Fibroblast of the aortic adventitia (primary cell): ENCODE measurements around the gene PLBD2. TPM values are rescaled to one million over a fixed set of nuclear protein-coding genes. Genes with fewer than 3 reads are reported as not detected.

Experiments
- DNase-seq: peaks from one replicate; pipeline ENCODE4 v3.0.0-alpha.2; 2010; ENCODE audit warnings: low read depth
- H3K4me3 ChIP-seq: 2 replicates; pipeline ENCODE4 v1.5.1; 2011; ENCODE audit warnings: low read depth, mild to moderate bottlenecking, control low read depth, low read length, moderate library complexity
- total RNA-seq: library from RNA; depleted of rRNA; stranded (reverse); fragments of >200 nt; gene quantifications from 2 replicates; pipeline ENCODE4 v1.2.3, GENCODE V29; 2012; ENCODE audit warnings: low replicate concordance
- TF ChIP-seq, protein P1 (sequence below): IDR thresholded peaks from 2 replicates; pipeline ENCODE4 v1.5.1; 2011; ENCODE audit warnings: mild to moderate bottlenecking, low read length, control low read depth, inconsistent platforms; ENCODE audit not compliant: insufficient read depth

Gene PLBD2
- total RNA-seq, 1 donor = 35.1 TPM

DNA sequence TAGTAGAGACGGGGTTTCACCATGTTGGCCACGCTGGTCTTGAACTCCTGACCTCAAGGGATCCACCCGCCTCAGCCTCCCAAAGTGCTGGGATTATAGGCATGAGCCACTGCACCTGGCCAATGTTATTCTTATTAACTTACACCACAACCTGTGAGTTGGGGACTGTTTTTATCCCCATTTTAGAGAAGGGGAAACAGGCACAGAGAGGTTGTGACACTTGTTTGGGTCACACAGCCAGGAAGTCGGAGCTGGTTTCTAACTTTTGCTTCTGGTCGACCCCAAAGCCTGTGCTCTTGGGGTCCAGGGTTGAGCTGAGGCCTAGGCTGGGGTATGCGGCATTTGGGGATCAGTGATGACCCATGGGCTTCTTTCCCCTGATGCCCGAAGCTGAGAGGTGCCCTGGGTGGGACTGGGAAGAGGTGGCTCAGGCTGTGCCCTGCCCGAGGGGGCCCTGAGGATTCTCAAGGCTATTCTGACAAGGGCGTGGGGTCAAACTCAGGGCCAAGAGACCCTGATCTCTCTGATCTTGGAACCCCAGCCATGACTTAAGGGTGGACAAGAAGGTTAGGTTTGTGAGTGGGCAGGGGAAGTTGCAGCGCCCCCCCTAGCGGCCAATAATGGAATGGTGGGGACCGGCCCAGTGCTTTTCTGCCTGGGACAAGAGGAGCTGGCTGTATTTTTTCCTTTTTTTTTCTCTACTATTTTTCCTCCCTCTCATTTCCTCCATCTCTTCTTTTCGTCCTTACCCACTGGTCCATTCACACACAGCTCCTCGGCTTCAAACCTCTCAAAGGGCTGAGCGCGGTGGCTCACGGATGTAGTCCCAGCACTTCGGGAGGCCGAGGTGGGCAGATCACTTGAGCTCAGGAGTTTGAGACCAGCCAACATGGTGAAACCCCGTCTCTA is 66.8 kb downstream of the PLBD2 start:
- no peak overlapping the region for H3K4me3 ChIP-seq
- peak; percentile 61 for DNase-seq
- TF ChIP-seq, protein P1, sequence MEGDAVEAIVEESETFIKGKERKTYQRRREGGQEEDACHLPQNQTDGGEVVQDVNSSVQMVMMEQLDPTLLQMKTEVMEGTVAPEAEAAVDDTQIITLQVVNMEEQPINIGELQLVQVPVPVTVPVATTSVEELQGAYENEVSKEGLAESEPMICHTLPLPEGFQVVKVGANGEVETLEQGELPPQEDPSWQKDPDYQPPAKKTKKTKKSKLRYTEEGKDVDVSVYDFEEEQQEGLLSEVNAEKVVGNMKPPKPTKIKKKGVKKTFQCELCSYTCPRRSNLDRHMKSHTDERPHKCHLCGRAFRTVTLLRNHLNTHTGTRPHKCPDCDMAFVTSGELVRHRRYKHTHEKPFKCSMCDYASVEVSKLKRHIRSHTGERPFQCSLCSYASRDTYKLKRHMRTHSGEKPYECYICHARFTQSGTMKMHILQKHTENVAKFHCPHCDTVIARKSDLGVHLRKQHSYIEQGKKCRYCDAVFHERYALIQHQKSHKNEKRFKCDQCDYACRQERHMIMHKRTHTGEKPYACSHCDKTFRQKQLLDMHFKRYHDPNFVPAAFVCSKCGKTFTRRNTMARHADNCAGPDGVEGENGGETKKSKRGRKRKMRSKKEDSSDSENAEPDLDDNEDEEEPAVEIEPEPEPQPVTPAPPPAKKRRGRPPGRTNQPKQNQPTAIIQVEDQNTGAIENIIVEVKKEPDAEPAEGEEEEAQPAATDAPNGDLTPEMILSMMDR = peak; percentile 91

DNA sequence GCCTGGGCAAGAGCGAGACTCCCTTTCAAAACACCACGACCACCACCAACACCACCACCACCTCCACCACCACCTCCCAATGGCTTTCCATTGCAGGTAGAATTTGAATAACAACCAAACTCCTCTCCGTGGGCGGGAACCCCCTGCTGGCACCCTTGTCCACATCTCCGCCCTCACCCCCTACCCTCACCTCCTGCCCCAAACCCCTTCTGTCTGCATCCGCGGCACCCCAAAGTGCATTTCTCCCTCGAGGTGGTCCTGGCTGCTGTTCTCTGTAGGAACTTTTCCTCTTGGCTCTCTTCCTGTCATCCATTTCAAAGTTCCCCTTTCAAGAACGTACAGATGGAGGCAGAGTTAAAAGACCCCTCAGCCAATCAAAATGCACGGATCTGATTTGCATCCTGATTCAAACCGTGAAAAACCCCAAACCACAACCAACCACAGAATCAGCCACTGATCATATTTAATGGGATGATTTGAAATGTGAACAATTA is 67.6 kb downstream of the PLBD2 start:
- DNase-seq = no peak
- H3K4me3 ChIP-seq = no peak overlapping the region
- TF ChIP-seq, protein P1 = no peak

DNA sequence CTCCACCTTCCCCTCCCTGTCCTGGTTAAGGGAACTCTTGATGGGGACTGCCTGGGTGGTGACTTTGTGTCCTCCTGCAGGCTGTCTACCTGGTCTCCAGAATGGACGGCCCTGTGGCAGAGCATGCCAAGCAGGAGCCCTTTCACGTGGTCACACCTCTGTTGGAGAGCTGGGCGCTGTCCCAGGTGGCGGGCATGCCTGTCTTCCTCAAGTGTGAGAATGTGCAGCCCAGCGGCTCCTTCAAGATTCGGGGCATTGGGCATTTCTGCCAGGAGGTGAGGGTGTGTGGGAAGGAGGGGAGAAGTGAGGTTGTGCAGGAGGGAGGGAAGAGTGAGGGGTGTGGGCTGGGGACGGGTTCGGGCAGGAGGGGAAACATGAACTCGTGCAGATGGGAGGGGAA is 69.5 kb downstream of the PLBD2 start:
- DNase-seq = no peak
- H3K4me3 ChIP-seq = no peak overlapping the region
- TF ChIP-seq, protein P1 = no peak

DNA sequence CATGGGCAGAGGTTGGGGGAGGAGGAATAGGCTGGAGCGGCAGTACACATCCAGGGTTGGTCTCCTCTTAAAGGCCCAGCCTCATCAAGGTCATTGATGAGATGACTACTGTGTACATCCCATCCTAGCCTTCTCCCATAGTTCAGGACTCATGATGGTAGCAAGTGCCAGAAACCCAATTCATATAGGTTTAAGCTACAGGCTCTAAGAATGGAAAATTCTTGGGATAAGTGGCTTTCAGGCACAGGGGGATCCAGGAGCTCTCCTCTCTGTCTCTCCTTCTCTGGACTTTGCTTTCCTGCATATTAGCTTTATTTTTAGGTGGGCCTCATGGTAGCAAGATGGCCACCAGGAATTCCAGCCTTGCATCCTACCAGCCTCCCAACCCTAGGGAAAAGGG is 70.1 kb downstream of the PLBD2 start:
- DNase-seq = no peak
- TF ChIP-seq, protein P1 = no peak
- H3K4me3 ChIP-seq = no peak overlapping the region

DNA sequence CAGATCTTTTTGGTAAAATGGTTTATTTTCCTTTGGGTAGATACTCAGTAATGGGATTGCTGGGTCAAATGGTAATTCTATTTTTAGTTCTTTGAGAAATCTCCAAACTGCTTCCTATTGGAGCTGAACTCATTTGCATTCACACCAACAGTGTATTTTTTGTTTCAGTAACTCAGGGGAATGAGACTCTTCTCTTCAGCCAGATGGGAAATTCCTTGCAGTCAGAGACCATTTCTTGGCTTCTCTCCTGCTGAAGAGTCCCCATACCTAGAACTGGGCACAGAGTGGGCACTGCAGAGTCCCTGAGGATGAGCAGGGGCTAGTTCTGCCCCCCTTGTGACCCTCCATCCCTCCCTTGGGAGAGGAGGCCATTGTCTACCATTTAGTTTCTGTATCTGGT is 74.6 kb downstream of the PLBD2 start:
- H3K4me3 ChIP-seq = no peak overlapping the region
- no peak for DNase-seq
- TF ChIP-seq, protein P1 = no peak

DNA sequence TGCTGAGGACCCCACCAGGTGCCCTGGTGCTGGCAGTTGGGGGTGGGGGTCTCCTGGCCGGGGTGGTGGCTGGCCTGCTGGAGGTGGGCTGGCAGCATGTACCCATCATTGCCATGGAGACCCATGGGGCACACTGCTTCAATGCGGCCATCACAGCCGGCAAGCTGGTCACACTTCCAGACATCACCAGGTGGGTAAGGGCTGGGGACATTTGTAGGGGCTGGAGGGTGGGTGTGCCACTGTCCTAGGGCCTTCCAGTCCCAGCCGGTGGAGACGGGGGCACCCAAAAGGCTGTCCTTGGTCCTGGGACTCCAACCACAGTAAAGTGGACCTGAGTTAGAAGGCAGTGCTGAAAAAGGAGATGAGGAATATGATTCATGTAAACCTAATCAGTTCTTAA is 77.0 kb downstream of the PLBD2 start:
- TF ChIP-seq, protein P1 = no peak
- no peak overlapping the region for H3K4me3 ChIP-seq
- no peak for DNase-seq

DNA sequence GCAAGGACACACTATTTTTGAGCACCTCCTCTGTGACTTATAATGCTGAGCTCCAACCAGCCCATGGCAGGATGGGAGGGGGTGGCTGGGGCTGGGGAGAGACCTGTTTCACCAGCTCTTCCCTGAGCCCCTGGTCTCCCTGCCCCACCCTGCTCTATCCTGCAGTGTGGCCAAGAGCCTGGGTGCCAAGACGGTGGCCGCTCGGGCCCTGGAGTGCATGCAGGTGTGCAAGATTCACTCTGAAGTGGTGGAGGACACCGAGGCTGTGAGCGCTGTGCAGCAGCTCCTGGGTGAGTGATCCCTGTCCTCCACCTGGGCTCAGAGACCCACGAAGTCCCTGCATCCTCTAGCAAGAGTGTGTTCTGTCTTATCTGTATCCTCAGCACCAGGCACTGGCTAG is 78.2 kb downstream of the PLBD2 start:
- no peak overlapping the region for H3K4me3 ChIP-seq
- TF ChIP-seq, protein P1 = no peak
- no peak for DNase-seq
